ENCODE data around the gene NUP214.
"Not testable (repeated sequence)": the region's sequence is repeated elsewhere in the genome, so short reads cannot be mapped to it uniquely, and the experiment has no call there.

NUP214 gene

DNA sequence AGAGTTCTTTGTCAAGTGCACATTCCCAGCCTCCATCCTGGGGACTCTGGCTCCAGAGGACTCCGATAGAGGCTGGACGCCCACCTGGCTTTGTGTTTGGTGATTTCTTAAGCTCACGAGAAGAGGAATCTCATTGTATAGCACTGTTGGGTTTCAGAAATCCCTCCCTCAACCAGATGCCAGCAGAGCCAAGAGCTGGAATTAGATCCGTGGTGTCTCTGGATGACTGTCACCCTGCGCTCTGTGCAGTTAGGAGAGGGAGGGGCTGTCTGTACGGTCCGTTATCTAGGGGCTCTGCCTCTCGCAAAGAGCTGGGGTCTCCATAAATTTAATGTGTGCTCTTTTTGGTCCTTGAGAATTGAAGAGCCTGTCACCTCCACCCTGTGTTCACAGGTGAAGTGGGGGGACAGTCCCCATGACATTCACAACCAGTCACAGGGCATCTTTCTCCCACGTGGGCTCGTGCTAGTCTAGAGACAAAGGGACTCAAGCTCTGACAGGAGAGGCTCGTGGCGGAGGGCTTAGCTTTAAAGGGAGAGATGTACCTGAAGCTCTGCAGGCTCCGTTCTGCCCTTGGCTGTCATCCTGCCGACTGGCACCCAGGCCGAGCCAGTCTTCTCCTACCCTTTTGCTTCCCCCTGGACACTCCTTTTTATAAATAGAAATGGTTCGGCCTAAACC lies 109.6 kb downstream of the NUP214 start:
- peaks cover 49% of the 10 kb centered on the region for H3K36me3 ChIP-seq (ENCODE audit: control insufficient read depth, insufficient read depth, low read length)
- WGBS, 2 experiments (ENCODE audit: insufficient coverage in 2 of 2), result 95 to 100% methylated on average over 8 to 9 of the region's 16 CpGs
- H3K9me3 ChIP-seq (ENCODE audit: control insufficient read depth, low read length), result no peaks in the 10 kb centered on the region
- H3K27ac ChIP-seq (ENCODE audit: low read depth, low read length, severe bottlenecking), result no peak overlapping the region
- H3K4me3 ChIP-seq (ENCODE audit: extremely low read depth, insufficient read depth, low read length, poor library complexity, severe bottlenecking), result no peak overlapping the region
- H3K4me1 ChIP-seq (ENCODE audit: control insufficient read depth, insufficient read depth, low read length, poor library complexity, severe bottlenecking), result peaks cover 20% of the 10 kb centered on the region

DNA sequence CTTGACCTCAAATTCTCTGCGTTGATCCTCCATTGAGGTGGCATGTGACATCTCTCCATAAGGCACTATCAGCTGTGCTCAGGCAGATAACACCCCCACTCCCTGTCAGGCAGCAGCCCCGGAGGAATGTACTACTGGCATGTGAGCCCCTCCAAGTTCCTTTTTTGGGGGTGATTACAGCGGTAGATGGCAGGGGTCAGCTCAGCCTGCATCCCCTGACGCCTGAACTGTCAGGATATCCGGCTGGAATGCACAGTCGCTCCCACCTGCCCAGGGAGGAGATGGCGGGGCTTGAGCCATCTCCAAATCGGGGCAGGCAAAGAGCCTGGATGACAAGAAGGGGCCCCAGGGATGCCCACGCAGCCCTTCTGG lies 110.1 kb downstream of the NUP214 start:
- no peaks in the 10 kb centered on the region for H3K9me3 ChIP-seq (ENCODE audit: control insufficient read depth, low read length)
- H3K4me3 ChIP-seq (ENCODE audit: extremely low read depth, insufficient read depth, low read length, poor library complexity, severe bottlenecking), result no peak overlapping the region
- no peak overlapping the region for H3K27ac ChIP-seq (ENCODE audit: low read depth, low read length, severe bottlenecking)
- H3K36me3 ChIP-seq (ENCODE audit: control insufficient read depth, insufficient read depth, low read length), result peaks cover 44% of the 10 kb centered on the region
- WGBS, 2 experiments (ENCODE audit: insufficient coverage in 2 of 2), result 96 to 97% methylated on average over 8 to 9 of the region's 9 CpGs
- H3K4me1 ChIP-seq (ENCODE audit: control insufficient read depth, insufficient read depth, low read length, poor library complexity, severe bottlenecking), result peaks cover 20% of the 10 kb centered on the region

DNA sequence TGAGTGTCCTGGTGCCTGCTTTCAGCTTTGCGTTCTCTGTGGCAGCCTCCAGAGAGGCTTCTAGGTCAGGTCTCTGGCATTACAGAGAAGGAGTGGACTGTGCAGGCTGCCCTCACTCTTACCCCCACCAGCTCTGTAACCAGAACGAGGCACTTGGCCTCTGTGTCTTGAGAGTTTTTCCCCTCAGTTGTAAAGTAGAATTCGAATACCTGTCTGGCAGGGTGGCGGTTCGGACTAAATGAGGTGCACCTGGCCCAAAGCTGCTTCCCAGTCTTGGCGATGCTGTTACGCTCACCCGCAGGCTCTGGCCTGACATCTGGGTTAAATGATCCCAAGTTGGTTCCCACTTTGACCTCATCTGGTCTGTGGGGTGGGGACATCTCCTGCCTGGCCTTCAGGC lies 110.8 kb downstream of the NUP214 start:
- H3K27ac ChIP-seq (ENCODE audit: low read depth, low read length, severe bottlenecking), result no peak overlapping the region
- no peaks in the 10 kb centered on the region for H3K9me3 ChIP-seq (ENCODE audit: control insufficient read depth, low read length)
- H3K36me3 ChIP-seq (ENCODE audit: control insufficient read depth, insufficient read depth, low read length), result peaks cover 42% of the 10 kb centered on the region
- peaks cover 20% of the 10 kb centered on the region for H3K4me1 ChIP-seq (ENCODE audit: control insufficient read depth, insufficient read depth, low read length, poor library complexity, severe bottlenecking)
- 95 to 97% methylated on average over 7 to 8 of the region's 8 CpGs for WGBS, 2 experiments (ENCODE audit: insufficient coverage in 2 of 2)
- no peak overlapping the region for H3K4me3 ChIP-seq (ENCODE audit: extremely low read depth, insufficient read depth, low read length, poor library complexity, severe bottlenecking)

DNA sequence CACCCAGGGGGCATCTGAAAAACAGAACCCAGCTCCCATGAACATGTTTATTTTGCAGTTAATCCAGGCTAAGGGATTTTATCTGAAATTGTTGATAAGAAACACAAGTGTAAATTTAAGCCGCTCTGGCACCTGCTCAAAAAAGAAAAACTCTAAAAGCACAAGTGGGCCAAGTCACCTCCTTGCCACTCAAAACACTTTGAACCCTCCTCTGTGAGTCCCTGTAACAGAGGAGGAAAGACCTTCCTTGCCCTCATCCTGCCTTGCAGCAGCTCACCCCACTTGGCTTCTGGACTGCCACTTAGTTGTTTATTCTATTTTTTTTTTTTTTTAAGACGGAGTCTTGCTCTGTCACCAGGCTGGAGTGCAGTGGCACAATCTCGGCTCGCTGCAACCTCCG lies 111.4 kb downstream of the NUP214 start:
- no peak overlapping the region for H3K4me3 ChIP-seq (ENCODE audit: extremely low read depth, insufficient read depth, low read length, poor library complexity, severe bottlenecking)
- H3K36me3 ChIP-seq (ENCODE audit: control insufficient read depth, insufficient read depth, low read length), result peaks cover 39% of the 10 kb centered on the region
- peaks cover 20% of the 10 kb centered on the region for H3K4me1 ChIP-seq (ENCODE audit: control insufficient read depth, insufficient read depth, low read length, poor library complexity, severe bottlenecking)
- H3K9me3 ChIP-seq (ENCODE audit: control insufficient read depth, low read length), result no peaks in the 10 kb centered on the region
- H3K27ac ChIP-seq (ENCODE audit: low read depth, low read length, severe bottlenecking), result no peak overlapping the region
- WGBS, 2 experiments (ENCODE audit: insufficient coverage in 2 of 2), result 100% methylated on average over 1 to 3 of the region's 5 CpGs

DNA sequence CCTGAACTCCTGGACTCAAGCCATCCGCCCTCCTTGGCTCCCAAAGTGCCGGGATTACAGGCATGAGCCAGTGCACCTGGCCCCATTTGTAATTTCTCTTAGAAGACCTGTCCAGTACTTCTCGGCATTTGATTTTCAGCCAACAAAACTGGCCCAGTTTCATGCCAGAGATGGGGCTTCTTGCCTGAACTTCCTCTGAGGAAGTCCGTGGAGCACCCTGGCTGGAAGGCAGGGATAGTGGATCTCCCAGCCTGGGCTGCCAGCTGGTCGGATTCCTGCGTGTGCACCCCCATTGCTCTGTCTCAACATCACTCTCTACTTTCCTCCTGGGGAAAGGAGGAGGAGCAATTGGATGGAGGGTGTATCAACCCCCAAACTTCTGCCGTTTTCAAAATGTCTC lies 111.9 kb downstream of the NUP214 start:
- Histone ChIP-seq H3K4me3 (ENCODE audit: extremely low read depth, insufficient read depth, low read length, poor library complexity, severe bottlenecking) (no peak overlapping the region), H3K4me1 (ENCODE audit: control insufficient read depth, insufficient read depth, low read length, poor library complexity, severe bottlenecking) (peaks cover 20% of the 10 kb centered on the region), H3K9me3 (ENCODE audit: control insufficient read depth, low read length) (no peaks in the 10 kb centered on the region), H3K27ac (ENCODE audit: low read depth, low read length, severe bottlenecking) (no peak overlapping the region), H3K36me3 (ENCODE audit: control insufficient read depth, insufficient read depth, low read length) (peaks cover 33% of the 10 kb centered on the region)
- 90 to 95% methylated on average over 4 of the region's 7 CpGs for WGBS, 2 experiments (ENCODE audit: insufficient coverage in 2 of 2)

DNA sequence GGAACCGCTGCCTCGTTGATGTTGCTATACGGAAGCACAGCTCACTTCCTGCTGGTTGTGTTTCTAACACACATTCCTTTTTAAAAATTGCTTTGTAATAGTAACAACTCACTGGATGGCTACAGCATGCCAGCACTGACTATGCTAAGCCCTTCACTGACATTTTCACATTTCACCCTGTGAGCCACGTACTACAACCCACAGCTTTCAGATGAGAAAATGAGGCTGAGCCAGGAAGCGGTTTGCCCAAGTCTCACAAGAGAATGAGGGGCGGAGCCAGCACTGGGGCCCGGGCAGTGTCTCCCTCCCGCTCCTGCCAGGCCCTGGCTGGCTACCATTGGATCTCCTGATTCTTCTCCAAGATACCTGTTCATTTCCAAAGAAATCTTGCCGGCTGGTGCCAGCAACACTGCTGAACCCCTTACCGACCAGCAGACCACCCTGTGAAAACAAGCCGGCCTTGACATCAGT lies 112.6 kb downstream of the NUP214 start:
- 55 to 59% methylated on average over 10 to 11 of the region's 11 CpGs for WGBS, 2 experiments (ENCODE audit: insufficient coverage in 2 of 2)
- H3K4me3 ChIP-seq (ENCODE audit: extremely low read depth, insufficient read depth, low read length, poor library complexity, severe bottlenecking), result no peak overlapping the region

DNA sequence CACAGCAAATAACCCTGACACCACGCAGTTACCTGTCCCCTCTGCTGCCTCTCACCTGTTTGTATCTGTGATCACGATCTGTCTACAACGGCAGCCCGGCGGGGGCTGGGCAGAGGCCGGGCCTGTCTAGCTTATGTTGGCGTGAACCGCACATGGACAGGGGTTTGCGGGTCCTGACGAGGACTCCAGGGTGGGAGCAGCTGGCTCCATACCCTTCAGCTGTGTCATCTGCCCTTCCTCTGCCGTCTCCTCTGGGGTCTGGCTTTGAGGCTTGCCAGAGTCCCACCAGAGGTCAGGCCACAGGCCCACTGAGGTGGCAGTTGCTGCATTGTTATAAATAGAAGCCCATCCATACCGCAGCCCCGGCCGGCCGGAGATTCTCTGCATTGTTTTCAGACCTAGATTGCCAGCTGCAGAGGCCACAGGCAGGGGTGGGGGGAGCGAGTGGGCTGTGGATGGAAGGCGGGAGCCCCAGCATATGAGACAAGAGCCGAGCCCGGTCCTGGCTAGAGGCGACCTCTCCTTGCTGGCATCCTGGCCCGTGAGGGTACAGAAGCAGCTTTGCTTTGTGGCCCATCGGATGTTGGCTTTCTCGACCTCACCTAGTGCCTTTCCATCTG lies 113.1 kb downstream of the NUP214 start:
- Histone ChIP-seq H3K36me3 (ENCODE audit: control insufficient read depth, insufficient read depth, low read length) (peaks cover 23% of the 10 kb centered on the region), H3K4me1 (ENCODE audit: control insufficient read depth, insufficient read depth, low read length, poor library complexity, severe bottlenecking) (peaks cover 20% of the 10 kb centered on the region), H3K9me3 (ENCODE audit: control insufficient read depth, low read length) (peaks cover 7% of the 10 kb centered on the region), H3K4me3 (ENCODE audit: extremely low read depth, insufficient read depth, low read length, poor library complexity, severe bottlenecking) (no peak overlapping the region), H3K27ac (ENCODE audit: low read depth, low read length, severe bottlenecking) (peak overlapping the region; percentile 88)
- 78% methylated on average over 22 to 23 of the region's 23 CpGs for WGBS, 2 experiments (ENCODE audit: insufficient coverage in 2 of 2)

More for the DNA sequence above, 112.6 kb downstream of the NUP214 start:
- peak overlapping the region; percentile 88 for H3K27ac ChIP-seq (ENCODE audit: low read depth, low read length, severe bottlenecking)
- peaks cover 28% of the 10 kb centered on the region for H3K36me3 ChIP-seq (ENCODE audit: control insufficient read depth, insufficient read depth, low read length)
- peaks cover 3% of the 10 kb centered on the region for H3K9me3 ChIP-seq (ENCODE audit: control insufficient read depth, low read length)
- peaks cover 20% of the 10 kb centered on the region for H3K4me1 ChIP-seq (ENCODE audit: control insufficient read depth, insufficient read depth, low read length, poor library complexity, severe bottlenecking)

DNA sequence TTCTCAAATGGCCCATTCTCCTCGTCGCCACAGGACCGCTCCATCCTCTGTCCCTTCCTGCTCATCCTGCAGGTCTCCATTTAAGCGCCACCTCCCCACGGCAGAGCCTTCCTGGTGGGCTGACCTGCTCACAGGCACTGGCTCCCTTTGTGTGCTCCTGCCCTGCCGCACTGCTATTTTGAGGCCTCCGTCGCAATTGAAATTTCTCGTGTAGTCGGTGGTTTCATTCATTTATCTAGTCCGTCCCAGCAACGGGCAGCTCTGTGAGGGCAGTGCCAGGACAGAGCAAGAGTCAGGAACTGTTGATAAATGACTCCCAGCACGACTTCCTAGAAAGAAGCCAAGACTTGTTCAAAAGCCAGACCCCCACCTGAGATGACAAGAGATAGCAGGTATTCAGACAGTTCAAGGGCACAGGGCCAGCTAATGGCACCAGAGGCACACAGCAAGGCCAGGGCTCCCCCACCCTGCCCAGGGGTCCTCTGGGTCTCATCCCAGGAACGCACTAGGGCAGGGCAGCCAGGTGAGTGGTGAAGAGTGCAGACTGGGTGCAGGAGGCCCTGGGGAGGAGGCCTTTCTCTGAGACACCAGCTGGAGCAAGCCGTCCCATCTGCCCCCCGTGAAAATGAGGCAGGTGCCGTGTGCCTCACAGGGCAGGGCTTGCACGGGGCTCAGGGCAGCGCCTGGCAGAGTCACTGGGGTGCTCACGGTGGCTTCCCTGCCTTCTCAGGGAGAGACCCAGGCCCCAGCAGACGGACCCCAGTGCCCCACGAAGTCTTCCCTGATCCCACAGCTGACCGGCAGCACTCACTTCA lies 114.0 kb downstream of the NUP214 start:
- Histone ChIP-seq H3K9me3 (ENCODE audit: control insufficient read depth, low read length) (peaks cover 7% of the 10 kb centered on the region), H3K4me3 (ENCODE audit: extremely low read depth, insufficient read depth, low read length, poor library complexity, severe bottlenecking) (no peak overlapping the region), H3K36me3 (ENCODE audit: control insufficient read depth, insufficient read depth, low read length) (peaks cover 15% of the 10 kb centered on the region), H3K27ac (ENCODE audit: low read depth, low read length, severe bottlenecking) (peak overlapping the region; percentile 88), H3K4me1 (ENCODE audit: control insufficient read depth, insufficient read depth, low read length, poor library complexity, severe bottlenecking) (peaks cover 20% of the 10 kb centered on the region)
- WGBS, 2 experiments (ENCODE audit: insufficient coverage in 2 of 2), result 87 to 89% methylated on average over 20 to 23 of the region's 23 CpGs

DNA sequence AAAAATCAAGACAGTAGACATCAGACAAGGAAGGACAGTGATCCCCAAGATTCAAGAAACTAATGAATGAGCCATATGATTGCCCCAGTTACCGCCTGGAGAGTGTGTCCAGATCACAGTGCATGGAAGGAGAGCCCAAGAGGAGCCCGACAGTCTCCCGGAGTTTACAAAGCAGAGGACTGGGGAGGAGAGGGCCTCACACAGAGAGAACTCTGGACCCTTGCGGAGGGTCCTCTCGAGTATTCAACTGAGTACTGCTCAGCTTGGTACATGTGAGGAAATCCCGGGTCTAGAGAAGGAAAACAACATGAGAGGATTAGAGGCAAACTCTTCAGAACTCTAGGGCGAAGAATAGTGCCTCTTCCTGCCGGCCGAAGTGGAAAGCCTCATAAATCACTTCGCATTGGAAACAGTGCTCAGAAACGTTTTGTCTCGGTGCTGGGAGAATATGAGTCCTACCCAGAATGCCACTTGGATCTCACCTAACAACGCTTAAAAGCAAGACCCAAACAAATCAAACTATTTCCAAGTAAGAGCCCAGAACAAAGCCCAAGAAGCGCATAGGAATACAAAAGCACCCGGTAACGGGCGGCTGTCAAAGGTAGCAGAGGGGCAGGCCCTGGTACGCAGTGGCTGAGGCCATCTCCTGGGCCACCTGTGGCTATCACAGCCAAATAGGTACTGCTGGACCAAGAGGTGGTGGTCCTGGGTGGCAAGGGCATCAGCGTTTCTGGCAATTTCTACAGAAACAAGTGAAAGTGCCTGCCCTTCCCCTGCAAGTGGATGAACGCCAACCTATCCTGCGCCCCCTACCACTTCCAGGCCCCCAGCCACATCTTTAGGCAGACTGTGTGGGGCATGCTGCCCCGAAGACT lies 114.9 kb downstream of the NUP214 start:
- Histone ChIP-seq H3K4me3 (ENCODE audit: extremely low read depth, insufficient read depth, low read length, poor library complexity, severe bottlenecking) (no peak overlapping the region), H3K9me3 (ENCODE audit: control insufficient read depth, low read length) (peaks cover 7% of the 10 kb centered on the region), H3K27ac (ENCODE audit: low read depth, low read length, severe bottlenecking) (no peak overlapping the region), H3K4me1 (ENCODE audit: control insufficient read depth, insufficient read depth, low read length, poor library complexity, severe bottlenecking) (peaks cover 20% of the 10 kb centered on the region), H3K36me3 (ENCODE audit: control insufficient read depth, insufficient read depth, low read length) (peaks cover 7% of the 10 kb centered on the region)
- 91 to 94% methylated on average over 19 to 21 of the region's 22 CpGs for WGBS, 2 experiments (ENCODE audit: insufficient coverage in 2 of 2)

DNA sequence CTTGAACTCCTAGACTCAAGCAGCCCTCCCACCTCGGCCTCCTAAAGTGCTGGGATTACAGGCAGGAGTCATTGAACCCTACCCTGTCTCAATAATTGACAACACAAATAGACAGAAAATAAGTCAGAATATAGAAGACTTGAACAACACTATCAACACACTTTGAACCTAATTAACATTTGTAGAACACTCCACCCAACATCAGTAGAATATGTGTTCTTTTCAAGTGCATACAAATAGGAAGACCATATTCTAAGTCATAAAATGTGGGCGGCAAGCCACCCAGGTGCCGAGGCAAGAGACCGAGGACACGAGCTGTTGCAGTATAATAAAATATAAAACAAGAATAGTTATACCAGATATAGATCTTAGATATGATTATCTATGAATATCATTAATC lies 118.9 kb downstream of the NUP214 start:
- not testable (repeated sequence) for H3K9me3 ChIP-seq (ENCODE audit: control insufficient read depth, low read length); H3K4me1 ChIP-seq (ENCODE audit: control insufficient read depth, insufficient read depth, low read length, poor library complexity, severe bottlenecking)
- no CpG with 5 or more reads among the region's 5 CpGs for WGBS, 2 experiments (ENCODE audit: insufficient coverage in 2 of 2)

More for the DNA sequence above, 118.9 kb downstream of the NUP214 start:
- not testable (repeated sequence) for H3K4me3 ChIP-seq (ENCODE audit: extremely low read depth, insufficient read depth, low read length, poor library complexity, severe bottlenecking); H3K27ac ChIP-seq (ENCODE audit: low read depth, low read length, severe bottlenecking); H3K36me3 ChIP-seq (ENCODE audit: control insufficient read depth, insufficient read depth, low read length)
